H7 (cell line): ENCODE data around the gene WDR88. TPM values are rescaled to one million over a fixed set of nuclear protein-coding genes. Genes with fewer than 3 reads are reported as not detected.

ENCODE experiments used
- DNase-seq: peaks from one replicate; pipeline ENCODE4 v3.0.0; 2012
- H3K27me3 ChIP-seq: 2 replicates; pipeline ENCODE4 v1.6.0; 2011; ENCODE audit warnings: mild to moderate bottlenecking, low read length; ENCODE audit not compliant: control insufficient read depth, insufficient read depth
- H3K36me3 ChIP-seq: replicated peaks from 2 replicates; pipeline ENCODE4 v1.5.1; 2011; ENCODE audit warnings: low read length; ENCODE audit not compliant: control insufficient read depth, insufficient read depth
- H3K4me3 ChIP-seq: 2 replicates; pipeline ENCODE4 v1.5.1; 2011; ENCODE audit warnings: low read depth, mild to moderate bottlenecking, control low read depth, low read length, moderate library complexity; ENCODE audit not compliant: insufficient read depth
- total RNA-seq: library from RNA; depleted of rRNA; stranded (reverse); fragments of >200 nt; shearing (Covaris generic); gene quantifications from 2 replicates; pipeline ENCODE4 v1.2.3, GENCODE V29; 2014; rRNA removed

The WDR88 gene, protein sequence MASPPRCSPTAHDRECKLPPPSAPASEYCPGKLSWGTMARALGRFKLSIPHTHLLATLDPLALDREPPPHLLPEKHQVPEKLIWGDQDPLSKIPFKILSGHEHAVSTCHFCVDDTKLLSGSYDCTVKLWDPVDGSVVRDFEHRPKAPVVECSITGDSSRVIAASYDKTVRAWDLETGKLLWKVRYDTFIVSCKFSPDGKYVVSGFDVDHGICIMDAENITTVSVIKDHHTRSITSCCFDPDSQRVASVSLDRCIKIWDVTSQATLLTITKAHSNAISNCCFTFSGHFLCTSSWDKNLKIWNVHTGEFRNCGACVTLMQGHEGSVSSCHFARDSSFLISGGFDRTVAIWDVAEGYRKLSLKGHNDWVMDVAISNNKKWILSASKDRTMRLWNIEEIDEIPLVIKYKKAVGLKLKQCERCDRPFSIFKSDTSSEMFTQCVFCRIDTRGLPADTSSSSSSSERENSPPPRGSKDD
- total RNA-seq, result not detected in 2 replicates

DNA sequence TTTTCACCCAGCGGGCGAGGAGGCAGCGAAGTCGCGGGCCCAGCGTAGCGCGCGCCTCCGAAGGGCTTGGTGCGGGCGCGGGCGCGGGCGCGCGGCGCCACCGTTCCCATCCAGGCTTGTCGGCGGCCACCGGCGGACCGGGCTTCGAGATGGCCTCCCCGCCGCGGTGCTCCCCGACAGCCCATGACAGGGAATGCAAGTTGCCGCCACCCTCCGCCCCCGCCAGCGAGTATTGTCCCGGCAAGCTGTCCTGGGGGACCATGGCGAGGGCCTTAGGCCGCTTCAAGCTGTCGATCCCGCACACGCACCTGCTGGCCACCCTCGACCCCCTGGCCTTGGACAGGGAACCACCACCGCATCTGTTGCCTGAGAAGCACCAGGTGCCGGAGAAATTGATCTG, at the start of gene WDR88:
Gene WDR88, plus strand, starts transcription at position 94 of the 400 bp plus-strand sequence. Its CDS starts 56 bp downstream, at position 150.
- H3K36me3 ChIP-seq, result peaks cover 4% of the 10 kb centered on the region
- H3K27me3 ChIP-seq, result no peaks in the 10 kb centered on the region
- peak; percentile 51 for DNase-seq
- no peak within 1 kb of the TSS for H3K4me3 ChIP-seq

DNA sequence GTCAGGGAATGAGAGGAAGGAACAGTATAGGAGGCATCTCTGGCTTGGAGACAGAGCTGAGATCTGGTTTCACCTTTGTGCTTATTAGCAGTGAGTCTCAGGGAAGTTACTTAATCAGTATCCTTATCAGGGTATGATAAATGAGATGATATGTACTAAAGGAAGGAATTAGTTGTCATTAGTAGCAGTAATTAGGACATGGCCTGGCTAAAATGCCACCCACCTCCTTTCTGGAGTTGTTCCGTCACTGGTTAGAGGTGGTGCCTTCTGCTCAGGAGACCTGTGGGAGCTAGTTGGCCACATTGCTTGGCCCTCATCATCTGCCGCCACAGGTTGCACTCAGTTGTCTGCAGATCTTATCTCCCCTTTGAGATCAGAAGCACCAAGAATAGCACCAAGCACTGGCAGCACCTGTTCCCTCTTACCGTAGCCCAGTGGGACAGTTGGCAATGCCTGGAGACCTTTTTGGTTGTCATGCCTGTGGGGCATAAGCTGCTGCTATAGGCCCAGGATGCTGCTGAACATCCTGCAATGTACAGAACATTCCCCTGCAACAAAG, 46.3 kb upstream of the WDR88 start:
- no peaks in the 10 kb centered on the region for H3K27me3 ChIP-seq

DNA sequence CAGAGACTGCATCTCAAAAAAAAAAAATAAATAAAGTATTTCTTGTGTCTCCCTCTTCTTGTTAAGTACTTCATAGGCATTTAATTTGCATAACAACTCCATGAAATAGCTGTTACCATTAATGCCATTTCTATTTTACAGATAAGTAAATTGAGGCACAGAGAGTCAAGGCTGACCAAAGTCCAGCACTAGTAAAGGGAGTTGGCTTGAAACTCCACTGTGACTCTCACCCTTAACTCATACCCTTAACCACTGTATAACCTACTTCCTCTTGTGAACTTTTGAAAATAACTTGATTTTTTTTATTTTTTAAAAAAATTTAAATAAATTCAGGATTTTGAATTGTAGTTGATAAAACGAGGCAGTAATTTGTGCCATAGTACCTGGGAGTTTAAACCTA, 45.0 kb upstream of the WDR88 start:
- no peak overlapping the region for H3K4me3 ChIP-seq
- H3K36me3 ChIP-seq, result peaks cover 4% of the 10 kb centered on the region
- DNase-seq, result no peak
- no peaks in the 10 kb centered on the region for H3K27me3 ChIP-seq

More for the DNA sequence above, 46.3 kb upstream of the WDR88 start:
- no peak overlapping the region for H3K4me3 ChIP-seq
- H3K36me3 ChIP-seq, result peaks cover 3% of the 10 kb centered on the region
- no peak for DNase-seq

DNA sequence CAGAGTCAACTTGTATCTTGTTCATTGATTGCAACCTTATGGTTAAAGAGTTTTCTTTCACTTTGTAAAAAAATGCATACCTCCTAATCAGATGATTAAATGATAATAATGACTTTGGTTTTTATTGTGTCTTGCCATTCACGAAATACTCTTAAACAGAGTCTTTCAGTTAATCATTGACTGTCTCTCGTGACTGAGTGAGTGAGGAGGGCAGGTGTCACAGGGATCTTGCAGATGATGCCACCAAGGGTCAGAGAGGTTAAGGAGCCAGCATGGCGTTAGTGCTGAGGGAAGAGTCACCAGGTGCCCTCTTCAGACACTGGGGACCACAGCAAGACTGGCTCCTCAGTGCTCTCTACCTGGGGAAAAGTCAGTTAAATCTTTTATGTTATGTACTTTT, 42.9 kb upstream of the WDR88 start:
- Histone ChIP-seq H3K36me3 (peaks cover 4% of the 10 kb centered on the region), H3K4me3 (no peak overlapping the region), H3K27me3 (no peaks in the 10 kb centered on the region)
- no peak for DNase-seq

DNA sequence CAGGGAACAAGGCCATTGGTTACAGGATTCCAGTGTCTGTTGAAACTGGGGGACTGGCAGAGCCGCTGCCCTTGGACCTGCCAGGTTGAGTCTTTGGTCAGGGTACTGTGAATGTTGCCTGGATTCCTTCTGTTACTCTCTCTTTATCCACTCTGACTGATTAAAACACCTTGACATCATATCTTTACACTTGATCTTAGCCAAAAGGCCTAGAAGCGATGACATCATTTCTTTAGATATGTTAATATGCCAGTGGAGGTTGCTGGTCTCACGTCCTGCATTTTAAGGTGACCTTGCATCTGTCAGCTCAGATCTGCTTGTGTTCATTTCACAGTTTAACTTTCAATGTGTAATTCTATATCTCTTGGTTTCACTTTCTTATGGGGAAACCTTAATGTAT, 41.7 kb upstream of the WDR88 start:
- Histone ChIP-seq H3K4me3 (no peak overlapping the region), H3K36me3 (peaks cover 7% of the 10 kb centered on the region), H3K27me3 (no peaks in the 10 kb centered on the region)
- DNase-seq, result no peak

DNA sequence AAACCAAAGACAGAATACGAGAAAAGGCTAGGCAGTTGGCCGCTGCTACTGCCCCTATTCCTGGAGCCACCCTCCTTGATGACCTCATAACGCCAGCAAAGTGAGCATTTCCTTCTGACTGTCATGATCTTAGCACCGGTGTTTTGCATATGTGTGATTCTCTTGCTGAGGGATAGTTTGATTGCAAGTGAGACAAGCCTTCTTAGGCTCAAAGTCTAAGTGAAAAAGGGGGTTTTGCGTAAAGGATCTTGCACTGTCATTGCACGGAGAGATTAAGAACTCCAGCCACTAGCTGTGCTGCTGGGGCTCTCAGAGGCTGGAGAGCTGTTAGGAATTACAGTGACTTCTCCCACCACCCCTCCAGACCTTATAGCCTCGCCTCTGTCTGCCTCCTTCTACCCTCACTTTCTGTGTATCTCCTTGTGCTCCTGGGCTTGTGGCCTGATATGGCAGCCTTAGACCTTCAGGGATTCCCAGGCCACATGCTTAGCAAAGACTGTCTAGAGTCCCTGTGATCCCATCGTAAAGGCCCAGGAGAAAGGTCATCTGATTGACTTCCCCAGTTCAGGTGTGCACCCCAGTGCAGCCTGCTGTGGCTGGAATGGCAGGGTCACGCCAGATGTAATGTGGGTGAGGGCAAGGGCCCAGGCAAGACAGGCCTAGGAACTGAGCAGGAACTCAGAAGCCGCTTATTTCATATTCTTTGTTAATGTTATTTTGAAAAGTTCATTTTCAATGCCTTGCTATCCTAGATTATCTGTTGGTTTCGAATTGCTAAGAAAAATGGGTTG, 38.3 kb upstream of the WDR88 start:
- H3K27me3 ChIP-seq, result no peaks in the 10 kb centered on the region
- peaks cover 16% of the 10 kb centered on the region for H3K36me3 ChIP-seq
- DNase-seq, result no peak
- no peak overlapping the region for H3K4me3 ChIP-seq

DNA sequence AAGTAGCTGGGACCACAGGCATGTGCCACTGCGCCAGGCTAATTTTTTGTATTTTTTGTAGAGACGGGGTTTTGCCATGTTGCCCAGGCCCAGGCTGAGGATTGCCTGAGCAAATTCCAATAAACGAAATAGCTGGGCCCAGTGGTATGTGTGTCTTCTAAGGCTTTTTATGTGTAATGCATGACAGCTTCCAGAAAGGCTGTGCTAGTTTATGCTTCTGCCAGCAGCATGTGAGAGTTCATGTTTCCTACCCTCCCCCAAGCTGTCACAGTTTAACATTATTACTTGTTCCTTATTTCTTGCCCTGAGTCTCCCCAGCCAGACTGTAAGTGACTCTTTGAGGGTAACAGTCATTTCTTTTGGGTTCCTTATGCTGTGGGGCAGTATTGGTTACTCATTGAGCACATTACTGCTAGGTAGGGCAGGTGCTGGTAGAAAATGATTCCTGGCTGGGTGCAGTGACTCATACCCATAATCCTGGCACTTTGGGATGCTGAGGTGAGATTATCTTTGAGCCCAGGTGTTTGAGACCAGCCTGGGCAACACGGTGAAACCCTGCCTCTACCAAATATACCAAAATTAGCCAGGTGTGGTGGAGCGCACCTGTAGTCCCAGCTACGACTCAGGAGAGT, 37.4 kb upstream of the WDR88 start:
- DNase-seq, result no peak
- Histone ChIP-seq H3K36me3 (peaks cover 17% of the 10 kb centered on the region), H3K27me3 (no peaks in the 10 kb centered on the region), H3K4me3 (no peak overlapping the region)

DNA sequence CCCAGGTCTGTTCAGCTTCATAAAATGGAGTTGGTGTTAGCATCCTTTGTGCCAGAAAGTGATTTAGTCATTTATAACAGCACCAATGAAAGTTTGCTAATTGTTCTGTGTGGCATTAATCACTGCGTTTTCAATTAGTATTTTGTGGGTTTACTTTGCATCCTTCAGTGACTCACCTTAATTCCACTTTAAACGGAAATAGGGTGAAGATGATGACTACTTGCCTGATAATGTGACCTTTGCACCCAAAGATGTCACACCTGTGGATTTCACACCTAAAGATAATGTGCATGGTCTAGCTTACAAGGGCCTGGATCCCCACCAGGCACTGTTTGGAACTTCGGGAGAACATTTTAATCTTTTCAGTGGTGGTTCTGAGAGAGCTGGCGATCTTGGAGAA, 35.9 kb upstream of the WDR88 start:
- no peak for DNase-seq
- Histone ChIP-seq H3K27me3 (no peaks in the 10 kb centered on the region), H3K4me3 (no peak overlapping the region), H3K36me3 (peaks cover 13% of the 10 kb centered on the region)

DNA sequence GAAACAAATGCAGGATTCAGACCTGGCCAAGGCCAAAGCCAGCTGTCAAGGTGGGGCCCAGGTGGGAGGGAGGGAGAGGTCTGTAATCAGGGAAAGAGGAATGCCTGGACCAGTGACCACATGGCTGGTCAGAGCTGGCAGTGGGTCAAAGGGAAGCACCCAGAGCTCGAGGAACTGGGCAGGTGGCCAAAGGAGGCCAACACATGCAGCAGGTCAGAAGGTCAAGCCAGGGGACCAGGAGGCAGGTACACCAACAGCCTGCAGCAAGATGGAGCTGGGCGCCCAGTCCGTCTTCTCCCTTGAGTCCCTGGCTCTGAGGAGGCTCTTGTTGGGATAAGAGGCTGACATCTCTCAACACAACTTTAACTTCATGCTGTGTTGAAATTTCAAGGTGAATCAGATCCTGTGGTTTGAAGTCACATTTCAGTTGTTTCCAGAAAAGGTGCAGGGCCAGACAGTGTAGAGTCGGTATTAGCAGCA, 33.8 kb upstream of the WDR88 start:
- Histone ChIP-seq H3K4me3 (no peak overlapping the region), H3K27me3 (no peaks in the 10 kb centered on the region), H3K36me3 (peaks cover 17% of the 10 kb centered on the region)
- DNase-seq, result no peak

DNA sequence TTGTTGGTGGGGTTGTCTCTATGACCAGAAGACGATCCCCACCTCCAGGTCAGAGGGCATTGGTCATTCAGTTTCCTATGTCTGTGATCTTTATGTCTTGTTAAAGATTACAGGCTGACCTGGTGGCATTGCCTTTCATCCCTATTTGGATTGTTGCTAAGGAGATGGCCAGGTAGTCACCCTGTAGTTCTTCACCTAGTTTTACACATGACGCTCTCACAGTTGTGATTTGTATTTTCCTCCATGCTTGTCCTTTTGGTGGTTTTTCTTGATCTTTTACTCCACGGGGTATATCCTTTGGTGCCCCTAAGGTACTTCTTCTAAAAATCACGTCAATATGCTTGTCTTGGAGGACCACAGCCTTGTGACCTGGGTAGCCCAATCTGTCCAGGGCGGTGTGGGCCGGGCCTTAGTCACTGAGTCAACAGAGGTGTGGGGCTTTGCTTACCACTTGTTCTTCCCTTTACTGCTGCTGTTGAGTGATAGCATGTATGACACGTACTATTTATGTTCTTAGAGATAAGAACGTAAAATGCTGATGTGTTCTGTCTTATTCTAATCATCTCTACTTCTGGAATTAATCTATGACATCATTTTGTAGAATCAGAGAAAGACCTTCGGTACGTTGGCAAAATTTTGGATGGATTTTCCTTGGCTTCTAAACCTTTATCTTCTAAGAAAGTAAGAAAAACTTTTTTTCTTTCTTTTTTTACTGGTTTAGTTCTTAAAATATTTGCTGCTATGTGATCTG, 30.8 kb upstream of the WDR88 start:
- H3K27me3 ChIP-seq, result no peaks in the 10 kb centered on the region
- peaks cover 12% of the 10 kb centered on the region for H3K36me3 ChIP-seq
- H3K4me3 ChIP-seq, result no peak overlapping the region
- no peak for DNase-seq

DNA sequence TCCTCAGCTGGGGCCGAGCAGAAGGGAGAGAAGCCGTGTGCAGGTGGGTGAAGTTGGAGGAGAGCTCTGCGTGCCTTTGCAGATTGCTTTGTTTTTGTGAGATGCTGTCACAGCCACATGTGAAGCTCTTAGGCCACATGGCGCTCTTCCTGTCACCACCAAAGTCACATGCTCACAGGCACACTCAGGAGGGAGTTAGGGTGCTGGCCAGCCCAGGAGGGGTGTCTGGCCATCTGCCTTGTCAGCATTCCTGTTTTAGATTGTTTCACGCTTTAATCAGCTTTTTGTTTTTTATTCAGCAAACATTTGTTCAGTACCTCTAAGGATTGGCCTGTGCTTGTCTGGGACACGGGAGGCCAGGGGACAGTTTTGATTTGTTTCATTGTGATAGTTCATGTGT, 29.0 kb upstream of the WDR88 start:
- peaks cover 12% of the 10 kb centered on the region for H3K36me3 ChIP-seq
- H3K4me3 ChIP-seq, result no peak overlapping the region
- DNase-seq, result no peak
- no peaks in the 10 kb centered on the region for H3K27me3 ChIP-seq

DNA sequence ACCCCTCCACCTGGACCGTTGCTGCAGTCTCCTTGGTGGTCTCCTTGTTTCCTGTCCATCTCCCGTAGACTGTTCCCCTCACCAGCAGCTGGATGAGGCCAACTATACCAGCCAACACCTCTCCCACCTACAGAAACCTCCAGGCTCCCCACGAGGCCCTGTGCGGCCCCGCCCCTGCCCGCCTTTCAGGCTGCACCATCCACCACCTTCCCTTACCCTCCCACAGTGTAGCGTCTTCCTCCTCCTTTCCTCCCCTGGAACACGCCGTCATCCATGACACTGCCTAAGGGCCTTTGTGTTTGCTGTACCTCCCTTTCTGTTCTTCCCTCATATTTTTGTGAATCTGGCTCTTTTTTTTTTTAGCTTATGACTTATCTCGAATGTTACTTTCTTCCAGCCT, 23.8 kb upstream of the WDR88 start:
- H3K36me3 ChIP-seq, result peaks cover 5% of the 10 kb centered on the region
- H3K27me3 ChIP-seq, result no peaks in the 10 kb centered on the region
- H3K4me3 ChIP-seq, result no peak overlapping the region
- DNase-seq, result no peak

DNA sequence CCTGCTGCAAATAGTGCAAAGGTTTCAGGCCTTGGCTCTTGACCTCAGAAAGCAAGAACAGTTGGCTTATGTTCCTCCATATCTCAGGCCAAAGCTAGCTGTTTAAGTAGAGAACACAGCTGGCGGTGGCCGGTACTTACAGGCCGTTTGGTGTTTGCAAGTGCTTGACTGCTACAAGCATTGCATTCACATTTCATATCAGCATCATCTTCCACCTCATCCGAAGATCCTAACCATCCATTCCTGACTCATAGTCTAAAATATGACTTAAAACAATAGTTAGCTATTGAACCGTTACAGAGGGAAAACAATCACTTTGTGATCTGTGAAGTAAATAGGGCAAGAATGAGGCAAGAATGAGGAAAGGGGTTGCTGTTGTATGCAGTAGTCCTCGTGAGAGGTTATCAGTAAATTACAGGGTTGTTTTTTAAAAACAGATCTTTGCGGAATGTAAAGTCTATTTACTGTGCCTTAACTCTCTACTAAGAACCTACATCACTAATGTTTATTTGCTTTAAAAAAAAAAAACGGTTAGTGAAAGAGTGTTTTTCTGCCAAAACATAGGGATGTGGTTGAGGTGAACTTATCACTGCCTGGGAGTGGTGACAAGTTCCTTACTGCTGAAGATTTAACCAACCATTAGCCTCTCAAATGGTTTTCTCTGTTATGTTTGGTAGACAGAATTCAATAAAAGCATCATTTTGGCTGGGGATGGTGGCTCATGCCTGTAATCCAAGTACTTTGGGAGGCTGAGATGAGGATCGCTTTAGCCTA, 21.6 kb upstream of the WDR88 start:
- H3K27me3 ChIP-seq, result no peaks in the 10 kb centered on the region
- peaks cover 7% of the 10 kb centered on the region for H3K36me3 ChIP-seq
- no peak overlapping the region for H3K4me3 ChIP-seq
- no peak for DNase-seq
